Peyer's patch (tissue), 4 donors: ENCODE measurements around the gene ELAPOR2.

Source experiments
- CTCF ChIP-seq, 6 experiments: fragments of 450-650 bp in 4 of 6; fragments of 200-600 bp in 2 of 6; sonication (generic) in 1 of 6; IDR thresholded peaks; one replicate each; pipeline ENCODE4 v1.5.1; 2017 to 2019; ENCODE audit warnings: antibody characterized with exemption in 6 of 6, mild to moderate bottlenecking in 3 of 6, moderate library complexity in 1 of 6
- POLR2A ChIP-seq, 2 donors: fragments of 450-650 bp; IDR thresholded peaks; one replicate each; pipeline ENCODE4 v1.5.1; 2017; ENCODE audit warnings: antibody characterized with exemption in 2 of 2, mild to moderate bottlenecking in 2 of 2, moderate library complexity in 2 of 2

DNA sequence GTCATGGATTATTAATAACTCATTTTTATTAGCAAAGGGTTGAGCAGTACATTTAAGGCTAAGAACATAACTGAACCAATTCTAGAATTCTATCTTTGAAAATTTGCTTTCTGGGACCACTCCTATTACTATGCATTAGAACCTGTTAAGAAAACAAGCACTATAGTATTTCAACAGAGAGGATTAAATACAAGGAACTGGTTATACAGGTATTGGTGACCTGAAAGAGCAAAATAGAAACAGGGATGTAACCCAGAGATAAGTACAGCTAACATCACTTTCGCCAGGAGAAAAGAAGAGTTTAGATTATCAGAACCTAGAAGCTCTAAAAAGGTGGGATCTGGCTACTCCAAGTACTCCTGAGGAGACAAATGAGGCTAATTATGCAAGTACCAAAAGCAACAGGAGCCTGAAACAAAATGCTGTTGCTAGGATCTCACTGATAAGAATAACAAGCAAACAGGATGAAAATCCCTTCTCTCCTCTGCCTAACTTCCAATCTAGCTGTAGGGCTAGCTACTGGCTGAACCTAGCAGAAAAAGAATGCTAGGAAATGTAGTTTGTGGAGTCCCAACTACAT lies 32.1 kb upstream of the ELAPOR2 start:
- TF ChIP-seq CTCF (IDR thresholded peaks at IDR 0.05) (no peak), POLR2A (IDR thresholded peaks at IDR 0.05) (no peak)
